Measurements from ENCODE around the gene ZFAND4.
"Not testable (repeated sequence)": the region's sequence is repeated elsewhere in the genome, so short reads cannot be mapped to it uniquely, and the experiment has no call there.

ZFAND4 gene

GRCh38 chr10:45640049-45640448 lies 32.5 kb downstream of the ZFAND4 start:
- DNase-seq, result no peak

DNA sequence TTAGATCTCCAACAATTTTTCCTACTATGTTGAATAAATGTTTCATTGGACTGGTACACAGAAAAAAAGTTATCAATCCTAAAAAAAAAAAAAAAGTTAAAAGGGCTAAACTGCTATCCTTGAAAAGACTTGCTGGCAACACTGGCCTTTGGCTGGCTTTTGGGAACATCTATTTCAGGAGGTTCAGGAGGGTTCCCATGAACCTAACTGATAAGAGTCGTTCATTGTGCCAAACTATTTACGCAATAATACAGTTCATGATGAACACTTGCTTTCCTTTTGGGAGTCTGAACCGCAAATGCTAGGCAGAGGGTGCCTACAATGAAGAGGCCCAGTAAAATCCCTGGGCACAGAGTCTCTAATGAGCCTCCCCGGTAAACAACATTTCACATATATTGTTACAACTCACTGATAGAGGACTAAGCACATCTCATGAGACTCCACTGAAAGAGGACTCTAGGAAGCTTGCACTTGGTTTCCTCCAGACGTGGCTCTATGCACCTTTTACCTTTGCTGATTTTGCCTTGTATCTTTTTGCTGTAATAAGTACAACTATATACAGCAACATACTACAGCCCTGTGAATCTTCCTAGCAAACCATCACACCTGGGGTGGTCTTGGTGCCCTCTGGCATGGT lies 45.0 kb downstream of the ZFAND4 start:
- no peak for DNase-seq

- DNase-seq, result no peak
Measured at GRCh38 chr10:45625879-45626278, 46.7 kb downstream of the ZFAND4 start.

GRCh38 chr10:45624724-45625123 lies 47.8 kb downstream of the ZFAND4 start:
- no peak for DNase-seq

DNA sequence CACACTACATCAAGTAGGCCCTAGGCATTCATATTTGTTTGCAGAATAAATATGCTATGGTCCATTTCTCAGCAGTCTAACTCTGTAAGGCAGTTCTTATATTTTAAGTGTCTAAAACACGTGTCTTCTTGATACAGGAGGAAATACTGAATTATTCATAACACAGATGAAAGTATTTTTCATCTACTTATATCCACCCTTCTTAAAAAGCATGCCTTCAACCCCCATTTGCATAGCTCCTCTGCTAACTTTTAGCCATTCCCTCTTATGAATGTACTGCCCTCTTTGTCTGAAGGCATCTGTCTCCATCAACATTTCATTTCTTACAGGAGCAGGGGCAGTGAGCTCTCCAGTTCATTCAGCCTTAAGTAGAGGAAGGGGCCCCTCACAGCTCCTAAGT lies 57.7 kb downstream of the ZFAND4 start:
- DNase-seq, result no peak

- DNase-seq, result no peak
Measured at GRCh38 chr10:45612741-45613140, 59.8 kb downstream of the ZFAND4 start.

GRCh38 chr10:45608052-45608451 lies 64.5 kb downstream of the ZFAND4 start:
- DNase-seq, result no peak

GRCh38 chr10:45607276-45607675 lies 65.3 kb downstream of the ZFAND4 start:
- DNase-seq, result no peak

DNA sequence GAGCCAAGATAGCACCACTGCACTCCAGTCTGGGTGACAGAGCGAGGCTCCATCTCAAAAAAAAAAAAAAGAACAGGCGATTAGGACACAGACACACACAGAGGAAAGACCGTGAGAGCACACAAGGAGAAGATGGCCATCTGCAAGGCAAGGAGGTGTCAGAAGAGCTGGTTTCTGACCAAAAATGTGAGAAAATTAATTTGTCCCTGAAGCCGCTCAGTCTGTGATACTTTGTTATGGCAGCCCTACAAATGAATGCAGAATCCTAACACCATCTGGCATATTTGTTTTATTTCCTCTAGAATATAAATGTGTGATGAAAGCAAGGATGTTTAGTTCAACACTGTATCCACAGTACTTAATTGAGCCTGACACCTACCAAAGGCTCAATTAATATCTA lies 69.7 kb downstream of the ZFAND4 start:
- DNase-seq, result no peak

GRCh38 chr10:45602082-45602730 lies 70.4 kb downstream of the ZFAND4 start:
- DNase-seq, result no peak

- DNase-seq, result not testable (repeated sequence)
Measured at GRCh38 chr10:45601254-45601930, 71.2 kb downstream of the ZFAND4 start.

DNA sequence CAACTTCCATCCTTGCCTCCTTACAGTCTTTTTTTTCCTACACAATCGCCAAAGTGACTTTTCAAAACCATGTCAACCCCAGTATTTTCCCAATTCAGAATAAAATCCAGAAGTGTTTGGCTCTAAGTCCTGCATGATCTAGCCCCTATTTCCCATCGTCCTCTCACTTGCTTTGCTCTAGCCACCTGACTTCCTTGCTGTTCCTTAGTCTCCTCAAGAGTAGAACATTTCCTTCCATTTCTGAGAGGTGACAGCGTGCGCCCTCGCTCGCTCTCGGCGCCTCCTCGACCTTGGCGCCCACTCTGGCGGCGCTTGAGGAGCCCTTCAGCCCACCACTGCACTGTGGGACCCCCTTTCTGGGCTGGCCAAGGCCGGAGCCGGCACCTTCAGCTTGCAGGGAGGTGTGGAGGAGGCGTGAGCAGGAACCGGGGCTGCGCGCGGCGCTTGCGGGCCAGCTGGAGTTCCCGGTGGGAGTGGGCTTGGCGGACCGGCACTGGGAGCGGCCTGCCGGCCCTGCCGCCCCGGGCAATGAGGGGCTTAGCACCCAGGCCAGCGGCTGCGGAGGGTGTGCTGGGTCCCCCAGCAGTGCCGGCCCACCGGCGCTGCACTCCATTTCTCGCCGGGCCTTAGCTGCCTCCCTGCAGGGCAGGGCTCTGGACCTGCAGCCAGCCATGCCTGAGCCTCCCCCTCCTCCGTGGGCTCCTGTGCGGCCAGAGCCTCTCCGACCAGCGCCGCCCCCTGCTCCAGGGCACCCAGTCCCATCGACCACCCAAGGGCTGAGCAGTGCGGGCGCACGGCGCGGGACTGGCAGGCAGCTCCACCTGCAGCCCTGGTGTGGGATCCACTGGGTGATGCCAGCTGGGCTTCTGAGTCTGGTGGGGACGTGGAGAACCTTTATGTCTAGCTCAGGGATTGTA lies 72.0 kb downstream of the ZFAND4 start:
- DNase-seq, result not testable (repeated sequence)

DNA sequence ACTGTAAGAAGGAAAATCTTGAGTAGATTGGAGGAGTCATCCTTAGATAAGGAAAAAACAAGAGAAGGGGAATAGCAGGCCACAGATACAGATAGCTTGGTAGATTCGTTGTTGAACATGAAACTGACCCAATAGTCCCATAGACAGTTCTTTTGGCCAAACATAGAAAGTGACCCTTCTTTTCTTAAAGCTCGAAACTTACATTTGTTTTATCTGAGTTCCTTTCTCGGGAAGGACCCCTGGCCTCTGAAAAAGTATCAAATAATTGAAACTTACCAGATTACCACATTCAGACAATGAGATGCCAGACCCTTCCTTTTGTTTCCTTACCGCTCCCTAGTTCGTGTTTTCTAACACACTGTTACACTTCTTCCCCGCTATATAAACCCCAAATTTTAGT lies 72.9 kb downstream of the ZFAND4 start:
- no peak for DNase-seq

GRCh38 chr10:45599021-45599603 lies 73.5 kb downstream of the ZFAND4 start:
- DNase-seq, result no peak

DNA sequence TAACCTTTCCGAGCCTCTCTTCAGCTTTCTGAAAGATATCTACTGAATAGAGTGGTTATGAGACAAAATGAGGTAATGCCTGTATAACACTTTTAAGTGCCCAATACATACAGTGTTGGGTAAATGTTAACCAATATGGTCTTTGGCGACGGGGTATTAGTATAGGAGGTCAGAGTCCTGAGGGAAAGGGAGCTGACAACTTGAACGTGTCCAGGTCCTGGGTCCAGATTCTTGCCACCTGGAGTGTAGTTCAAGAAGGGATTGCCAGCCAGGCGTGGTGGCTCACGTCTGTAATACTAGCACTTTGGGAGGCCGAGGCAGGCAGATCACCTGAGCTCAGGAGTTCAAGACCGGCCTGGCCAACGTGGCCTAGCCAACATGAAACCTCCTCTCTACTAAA lies 76.0 kb downstream of the ZFAND4 start:
- no peak for DNase-seq

DNA sequence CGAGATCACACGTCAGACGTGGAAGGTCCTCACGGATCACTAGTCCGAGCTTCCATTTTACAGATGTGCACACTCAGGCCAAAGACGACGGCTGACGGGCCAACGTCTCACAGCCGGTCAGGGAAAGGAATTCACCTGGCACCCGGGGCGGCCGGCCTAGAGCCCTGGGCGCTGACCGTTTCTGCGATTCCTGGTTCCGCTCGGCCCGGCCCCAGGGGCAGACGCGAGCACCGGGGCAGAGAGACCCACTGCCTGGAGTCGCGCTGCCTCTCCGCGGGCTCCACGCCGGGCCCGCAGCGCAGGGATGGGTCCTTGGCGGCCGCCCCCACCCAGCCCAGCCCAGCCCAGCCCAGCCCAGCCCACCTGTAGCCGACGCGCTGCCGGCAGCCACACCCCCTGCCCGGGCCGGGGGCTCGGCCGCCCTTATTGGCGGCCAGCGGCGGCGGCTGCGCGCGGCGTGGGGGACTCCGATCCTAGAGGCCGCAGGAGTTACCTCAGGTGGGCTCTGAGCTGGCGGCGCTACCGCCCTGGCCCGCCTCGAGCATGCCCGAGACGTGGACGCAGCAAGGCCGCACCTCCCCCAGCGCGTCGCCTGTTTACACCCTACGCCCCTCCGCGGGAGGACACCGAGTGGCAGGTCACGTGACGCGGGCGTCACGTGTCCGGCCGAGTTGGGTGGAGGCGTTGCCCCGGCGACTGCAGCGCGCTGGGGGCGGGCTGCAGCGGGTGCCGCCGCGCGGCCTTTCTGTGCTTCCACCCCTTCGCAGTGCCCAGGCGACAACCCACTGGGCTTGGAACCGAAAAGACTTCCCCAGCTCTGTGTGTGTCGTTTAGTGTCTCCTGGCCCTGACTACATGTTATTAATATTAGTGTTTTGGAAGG lies 78.1 kb downstream of the ZFAND4 start:
- peak; percentile 48 to 90 for DNase-seq

DNA sequence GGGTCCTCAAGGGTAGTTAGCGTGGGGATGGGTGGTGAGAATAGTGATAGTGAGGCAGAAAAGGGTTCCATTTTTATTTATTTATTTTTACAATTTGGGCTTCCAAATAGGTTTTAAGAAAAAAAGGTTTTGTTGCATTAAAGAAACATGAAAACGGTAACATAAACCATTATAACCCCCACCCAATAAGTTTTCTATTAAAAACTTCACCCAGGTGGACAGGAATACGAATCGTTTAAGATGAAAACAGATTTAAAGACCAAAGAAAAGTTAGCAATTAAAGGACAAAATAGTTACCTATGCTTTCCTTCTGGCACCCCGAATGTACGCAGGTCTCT lies 78.7 kb downstream of the ZFAND4 start:
- DNase-seq, result no peak

GRCh38 chr10:45592926-45593325 lies 79.6 kb downstream of the ZFAND4 start:
- no peak for DNase-seq

- no peak for DNase-seq
Measured at GRCh38 chr10:45592432-45592831, 80.1 kb downstream of the ZFAND4 start.

GRCh38 chr10:45591280-45591679 lies 81.3 kb downstream of the ZFAND4 start:
- no peak for DNase-seq

DNA sequence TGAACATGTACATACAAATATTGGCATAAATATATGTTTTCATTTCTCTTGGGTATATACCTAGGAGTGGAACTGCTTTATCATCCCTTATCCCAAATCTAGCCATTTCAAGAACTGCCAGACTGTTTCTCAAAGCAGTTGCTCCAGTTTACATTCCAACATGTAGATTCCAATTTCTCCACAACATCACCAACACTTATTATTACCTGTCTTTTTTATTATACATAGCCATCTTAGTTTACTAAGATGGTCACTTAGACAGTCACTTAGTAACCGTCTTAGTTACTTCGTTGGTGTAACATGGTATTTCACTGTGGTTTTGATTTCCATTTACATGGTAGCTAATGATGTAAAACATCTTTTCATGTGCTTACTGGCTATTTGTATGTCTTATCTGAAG lies 82.7 kb downstream of the ZFAND4 start:
- DNase-seq, result no peak

GRCh38 chr10:45589009-45589408 lies 83.6 kb downstream of the ZFAND4 start:
- DNase-seq, result no peak
